Stimulated activated CD4-positive, alpha-beta T cell treated with anti-CD3 and anti-CD28 coated beads, Interleukin-15, amount 100 ng/mL, for 24 hours (primary cell): ENCODE results near the gene PTPRG.
"Not testable (repeated sequence)": the region's sequence is repeated elsewhere in the genome, so short reads cannot be mapped to it uniquely, and the experiment has no call there.

ENCODE experiments used
- DNase-seq: peaks from one replicate; pipeline ENCODE4 v3.0.0-alpha.2; 2020

Gene PTPRG

GRCh38 chr3:61730056-61730455 is 168.7 kb downstream of the PTPRG start:
- no peak for DNase-seq

- DNase-seq, result no peak
Measured at GRCh38 chr3:61730577-61731231, 169.3 kb downstream of the PTPRG start.

GRCh38 chr3:61733000-61733399 is 171.6 kb downstream of the PTPRG start:
- DNase-seq, result no peak

- no peak for DNase-seq
Measured at GRCh38 chr3:61733876-61734275, 172.5 kb downstream of the PTPRG start.

GRCh38 chr3:61734749-61735686 is 173.6 kb downstream of the PTPRG start:
- no peak for DNase-seq

GRCh38 chr3:61736506-61736905 is 175.1 kb downstream of the PTPRG start:
- no peak for DNase-seq

- DNase-seq, result no peak
Measured at GRCh38 chr3:61739640-61740039, 178.3 kb downstream of the PTPRG start.

GRCh38 chr3:61740494-61740893 is 179.1 kb downstream of the PTPRG start:
- DNase-seq, result no peak

GRCh38 chr3:61741551-61741950 is 180.2 kb downstream of the PTPRG start:
- DNase-seq, result no peak

- no peak for DNase-seq
Measured at GRCh38 chr3:61742006-61742405, 180.6 kb downstream of the PTPRG start.

- no peak for DNase-seq
Measured at GRCh38 chr3:61743067-61743466, 181.7 kb downstream of the PTPRG start.

GRCh38 chr3:61743686-61744242 is 182.4 kb downstream of the PTPRG start:
- DNase-seq, result no peak

- no peak for DNase-seq
Measured at GRCh38 chr3:61748288-61748687, 186.9 kb downstream of the PTPRG start.

GRCh38 chr3:61750766-61751165 is 189.4 kb downstream of the PTPRG start:
- no peak for DNase-seq

GRCh38 chr3:61758839-61759238 is 197.5 kb downstream of the PTPRG start:
- no peak for DNase-seq

GRCh38 chr3:61760783-61761182 is 199.4 kb downstream of the PTPRG start:
- not testable (repeated sequence) for DNase-seq

GRCh38 chr3:61761694-61762430 is 200.5 kb downstream of the PTPRG start:
- no peak for DNase-seq

- no peak for DNase-seq
Measured at GRCh38 chr3:61765157-61765876, 203.9 kb downstream of the PTPRG start.

- DNase-seq, result no peak
Measured at GRCh38 chr3:61768284-61769037, 207.1 kb downstream of the PTPRG start.

- no peak for DNase-seq
Measured at GRCh38 chr3:61769266-61769990, 208.1 kb downstream of the PTPRG start.

- DNase-seq, result no peak
Measured at GRCh38 chr3:61771976-61772375, 210.6 kb downstream of the PTPRG start.
